Cardiac muscle cell (in vitro differentiated cells and primary cell): ENCODE results near the gene MARCHF3. TPM values are rescaled to one million over a fixed set of nuclear protein-coding genes. Genes with fewer than 3 reads are reported as not detected.
"Not testable (repeated sequence)": the region's sequence is repeated elsewhere in the genome, so short reads cannot be mapped to it uniquely, and the experiment has no call there.

Experiments used
- DNase-seq, 2 donors: peaks; one replicate each; pipeline versions ENCODE4 v3.0.0 to v3.0.0-alpha.2; 2010 to 2017; ENCODE audit warnings: low read depth in 1 of 2, low spot score in 1 of 2
- H3K27ac ChIP-seq: fragments of 200-600 bp; sonication (generic); 2 replicates; pipeline ENCODE4 v1.5.1; 2016
- H3K27me3 ChIP-seq: fragments of 200-600 bp; sonication (generic); 2 replicates; pipeline ENCODE4 v1.6.0; 2016; ENCODE audit warnings: control low read depth
- H3K36me3 ChIP-seq: fragments of 200-600 bp; sonication (generic); 2 replicates; pipeline ENCODE4 v1.5.1; 2016; ENCODE audit warnings: control low read depth
- H3K4me1 ChIP-seq: fragments of 200-600 bp; sonication (generic); 2 replicates; pipeline ENCODE4 v1.8.1; 2017; ENCODE audit warnings: low read depth, mild to moderate bottlenecking, mixed run types
- H3K4me3 ChIP-seq: fragments of 200-600 bp; sonication (generic); 2 replicates; pipeline ENCODE4 v1.5.1; 2016; ENCODE audit warnings: mild to moderate bottlenecking
- H3K9me3 ChIP-seq: fragments of 200-600 bp; sonication (generic); 2 replicates; pipeline ENCODE4 v1.5.1; 2017; ENCODE audit warnings: low read depth, mild to moderate bottlenecking, control low read depth
- CTCF ChIP-seq: IDR thresholded peaks from 2 replicates; pipeline ENCODE4 v1.5.1; 2012; ENCODE audit warnings: low read depth, mild to moderate bottlenecking, low read length
- polyA plus RNA-seq: library from polyadenylated mRNA; unstranded; fragments of >200 nt; fragmentation: Nextera tagmentation; extraction: Ambion mirVana; gene quantifications from 2 replicates; pipeline ENCODE4 v1.2.1, GENCODE V29; 2016
- total RNA-seq: library from RNA; depleted of rRNA; stranded (reverse); fragments of >200 nt; gene quantifications from 2 replicates; pipeline ENCODE4 v1.2.3, GENCODE V29; 2016

The MARCHF3 gene
- total and polyA plus RNA-seq, 2 experiments from 2014 or later, result 5.2 to 32.3 TPM

- DNase-seq, result no peak
- peak overlapping the region; percentile 60 for H3K27ac ChIP-seq
- H3K4me1 ChIP-seq, result no peaks in the 10 kb centered on the region
- no peaks in the 10 kb centered on the region for H3K36me3 ChIP-seq
- H3K27me3 ChIP-seq, result no peaks in the 10 kb centered on the region
- no peak for TF ChIP-seq CTCF
- H3K9me3 ChIP-seq, result no peaks in the 10 kb centered on the region
- H3K4me3 ChIP-seq, result no peak overlapping the region
These were observed 134.1 kb downstream of the MARCHF3 start for GRCh38 chr5:126896170-126896702.

- H3K9me3 ChIP-seq, H3K4me3 ChIP-seq, DNase-seq, H3K4me1 ChIP-seq, H3K27me3 ChIP-seq, H3K36me3 ChIP-seq: not testable (repeated sequence)
- peak overlapping the region; percentile 60 for H3K27ac ChIP-seq
These were observed 134.6 kb downstream of the MARCHF3 start for GRCh38 chr5:126895712-126896111.

GRCh38 chr5:126890414-126890813, 139.9 kb downstream of the MARCHF3 start:
- not testable (repeated sequence) for H3K27ac ChIP-seq, H3K9me3 ChIP-seq, H3K4me3 ChIP-seq, H3K4me1 ChIP-seq, DNase-seq, H3K27me3 ChIP-seq, H3K36me3 ChIP-seq

GRCh38 chr5:126888175-126888574, 142.2 kb downstream of the MARCHF3 start:
- Histone ChIP-seq H3K27ac (no peak overlapping the region), H3K4me3 (no peak overlapping the region), H3K27me3 (no peaks in the 10 kb centered on the region), H3K36me3 (no peaks in the 10 kb centered on the region), H3K9me3 (no peaks in the 10 kb centered on the region), H3K4me1 (peaks cover 16% of the 10 kb centered on the region)
- no peak for DNase-seq
- no peak for TF ChIP-seq CTCF

GRCh38 chr5:126884269-126884819, 146.0 kb downstream of the MARCHF3 start:
- Histone ChIP-seq H3K4me3 (no peak overlapping the region), H3K27me3 (no peaks in the 10 kb centered on the region), H3K27ac (peak overlapping the region; percentile 25), H3K4me1 (peaks cover 16% of the 10 kb centered on the region), H3K9me3 (no peaks in the 10 kb centered on the region), H3K36me3 (no peaks in the 10 kb centered on the region)
- DNase-seq, result peak; percentile 24 to 81
- TF ChIP-seq CTCF, result no peak

- no peaks in the 10 kb centered on the region for H3K36me3 ChIP-seq
- no peaks in the 10 kb centered on the region for H3K9me3 ChIP-seq
- no peak overlapping the region for H3K4me3 ChIP-seq
- DNase-seq, result peak in 1 of 2 donors; percentile 26
- H3K4me1 ChIP-seq, result peaks cover 20% of the 10 kb centered on the region
- no peak for TF ChIP-seq CTCF
- no peaks in the 10 kb centered on the region for H3K27me3 ChIP-seq
- peak overlapping the region; percentile 25 for H3K27ac ChIP-seq
These were observed 146.7 kb downstream of the MARCHF3 start for GRCh38 chr5:126883564-126884245.
